Testis (tissue), 3 donors: ENCODE data around the gene PPP3R1. TPM values are rescaled to one million over a fixed set of nuclear protein-coding genes. Genes with fewer than 3 reads are reported as not detected.
"Not testable (repeated sequence)": the region's sequence is repeated elsewhere in the genome, so short reads cannot be mapped to it uniquely, and the experiment has no call there.

Source experiments
- DNase-seq: peaks from one replicate; pipeline ENCODE4 v3.0.0-alpha.2; 2019
- H3K27ac ChIP-seq, 2 donors: fragments of 200-600 bp; sonication (generic); one replicate each; pipeline ENCODE4 v1.5.1; 2019
- H3K27me3 ChIP-seq: fragments of 200-600 bp; sonication (generic); one replicate; pipeline ENCODE4 v1.5.1; 2019
- H3K36me3 ChIP-seq: fragments of 200-600 bp; sonication (generic); one replicate; pipeline ENCODE4 v1.5.1; 2017; ENCODE audit warnings: low read depth; ENCODE audit errors: missing control alignments
- H3K4me1 ChIP-seq: fragments of 200-600 bp; sonication (generic); one replicate; pipeline ENCODE4 v1.5.1; 2019
- H3K4me3 ChIP-seq, 2 donors: fragments of 200-600 bp; sonication (generic); one replicate each; pipeline ENCODE4 v1.5.1; 2017 to 2019
- H3K9me3 ChIP-seq: fragments of 200-600 bp; sonication (generic); one replicate; pipeline ENCODE4 v1.5.1; 2017
- CTCF ChIP-seq, 3 experiments: fragments of 450-650 bp in 2 of 3; fragments of 200-600 bp in 1 of 3; sonication (generic) in 1 of 3; IDR thresholded peaks; one replicate each; pipeline ENCODE4 v1.5.1; 2016 to 2019; ENCODE audit warnings: antibody characterized with exemption in 3 of 3, mild to moderate bottlenecking in 2 of 3, moderate library complexity in 1 of 3
- POLR2A ChIP-seq: fragments of 450-650 bp; IDR thresholded peaks from one replicate; pipeline ENCODE4 v1.6.1; 2017; ENCODE audit warnings: antibody characterized with exemption, mild to moderate bottlenecking, moderate library complexity
- WGBS, 2 donors: methylation state at CpG; one replicate each; pipeline ENCODE4 v1.1.5; 2018; 5-methylcytosine and 5-hydroxymethylcytosine counted together
- intact Hi-C: fragments of 100-400 bp; cut with DNase I; formaldehyde crosslinking; loops from one replicate; pipeline ENCODE4 v1.15.1; 2023; ENCODE audit warnings: low total_unique reads
- polyA plus RNA-seq: library from polyadenylated mRNA; stranded (reverse); fragments of 350-450 nt; fragmentation: Illumina TruSeq; extraction: RNeasy Lipid Tissue Mini Kit (QIAGEN cat#74804); gene quantifications from one replicate; pipeline ENCODE4 v1.2.3, GENCODE V29; 2014; ENCODE audit warnings: low read depth, low replicate concordance; ENCODE audit not compliant: insufficient read depth
- total RNA-seq, 2 donors: library from RNA; depleted of rRNA; stranded (reverse); fragments of >200 nt; gene quantifications; one replicate each; pipeline ENCODE4 v1.2.3, GENCODE V29; 2016

Gene PPP3R1
- total and polyA plus RNA-seq, 3 donors from 2014 or later: 35.7 to 45.0 (median 37.0) TPM

DNA sequence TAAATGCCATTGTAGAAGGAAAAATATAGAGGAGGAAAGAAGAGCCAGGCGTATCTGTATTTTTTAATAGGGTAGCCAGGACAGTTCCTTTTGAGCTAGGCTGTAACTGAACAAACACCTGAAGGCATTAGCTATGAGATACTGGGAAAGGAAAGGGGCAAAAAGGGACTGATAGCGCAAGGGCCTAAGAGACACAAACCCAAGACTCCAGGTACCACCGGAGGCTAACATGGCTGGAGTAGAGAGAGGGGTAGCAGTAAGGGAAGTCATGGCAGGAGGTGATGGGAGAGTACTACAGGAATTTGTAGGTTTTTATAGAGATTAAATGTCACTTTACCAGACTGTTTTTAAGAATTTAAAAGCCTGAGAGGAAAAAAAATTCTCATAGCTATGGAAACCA lies 73.9 kb downstream of the PPP3R1 start:
- Histone ChIP-seq H3K27ac (no peak overlapping the region), H3K4me3 (no peak overlapping the region), H3K36me3 (no peaks in the 10 kb centered on the region), H3K27me3 (no peaks in the 10 kb centered on the region), H3K4me1 (no peaks in the 10 kb centered on the region), H3K9me3 (no peaks in the 10 kb centered on the region)
- TF ChIP-seq POLR2A (no peak), CTCF (IDR thresholded peaks at IDR 0.05) (no peak)
- 92 to 93% methylated on average over 3 of the region's 3 CpGs for WGBS, 2 donors
- no peak for DNase-seq
- intact Hi-C loops: no loop called here

DNA sequence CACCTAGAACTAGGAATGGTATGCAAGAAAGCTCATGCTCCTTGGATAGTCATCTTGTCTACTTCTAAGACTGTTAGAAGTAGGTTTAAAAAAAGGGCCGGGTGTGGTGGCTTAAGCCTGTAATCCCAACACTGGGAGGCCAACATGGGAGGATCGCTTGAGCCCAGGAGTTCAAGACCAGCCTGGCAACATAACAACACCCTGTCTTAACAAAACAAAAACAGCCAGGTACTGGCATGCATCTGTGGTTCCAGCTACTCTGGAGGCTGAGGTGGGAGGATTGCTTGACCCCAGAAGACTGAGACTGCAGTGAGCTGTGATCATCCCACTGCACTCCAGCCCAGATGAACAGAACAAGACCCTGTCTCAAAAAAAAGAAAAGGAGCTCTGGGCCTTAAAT lies 74.8 kb downstream of the PPP3R1 start:
- no peaks in the 10 kb centered on the region for H3K36me3 ChIP-seq
- 43 to 50% methylated on average over 2 of the region's 2 CpGs for WGBS, 2 donors
- no peak overlapping the region for H3K27ac ChIP-seq
- TF ChIP-seq CTCF (IDR thresholded peaks at IDR 0.05) (no peak), POLR2A (no peak)
- H3K9me3 ChIP-seq: no peaks in the 10 kb centered on the region
- H3K27me3 ChIP-seq: no peaks in the 10 kb centered on the region
- H3K4me1 ChIP-seq: no peaks in the 10 kb centered on the region
- no peak overlapping the region for H3K4me3 ChIP-seq
- DNase-seq: no peak
- intact Hi-C loops: no loop called here

DNA sequence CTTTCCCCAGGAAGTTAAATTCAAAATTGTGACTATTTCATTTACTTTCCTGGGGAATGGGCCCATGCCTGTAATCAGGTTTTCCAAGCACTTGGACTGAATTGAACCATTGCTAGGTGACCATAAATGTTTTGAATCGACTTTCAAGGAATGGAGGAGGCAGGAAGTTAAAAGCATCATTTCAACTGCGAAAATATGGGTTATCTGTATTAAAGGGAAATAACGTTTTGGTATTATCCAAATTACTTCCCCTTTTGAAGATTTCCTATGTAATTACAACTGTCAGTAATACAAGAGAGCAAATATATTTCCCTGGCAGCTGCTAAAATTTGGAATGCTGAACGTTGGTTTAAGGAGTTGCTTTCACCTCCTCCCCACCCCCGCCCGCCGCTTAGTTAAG lies 75.7 kb downstream of the PPP3R1 start:
- H3K36me3 ChIP-seq: no peaks in the 10 kb centered on the region
- no peak overlapping the region for H3K4me3 ChIP-seq
- TF ChIP-seq CTCF (IDR thresholded peaks at IDR 0.05): no peak
- TF ChIP-seq POLR2A: no peak
- no peak overlapping the region for H3K27ac ChIP-seq
- H3K4me1 ChIP-seq: no peaks in the 10 kb centered on the region
- H3K9me3 ChIP-seq: no peaks in the 10 kb centered on the region
- no peaks in the 10 kb centered on the region for H3K27me3 ChIP-seq
- intact Hi-C loops: no loop called here
- WGBS, 2 donors: 64 to 74% methylated on average over 7 of the region's 7 CpGs
- DNase-seq: no peak

DNA sequence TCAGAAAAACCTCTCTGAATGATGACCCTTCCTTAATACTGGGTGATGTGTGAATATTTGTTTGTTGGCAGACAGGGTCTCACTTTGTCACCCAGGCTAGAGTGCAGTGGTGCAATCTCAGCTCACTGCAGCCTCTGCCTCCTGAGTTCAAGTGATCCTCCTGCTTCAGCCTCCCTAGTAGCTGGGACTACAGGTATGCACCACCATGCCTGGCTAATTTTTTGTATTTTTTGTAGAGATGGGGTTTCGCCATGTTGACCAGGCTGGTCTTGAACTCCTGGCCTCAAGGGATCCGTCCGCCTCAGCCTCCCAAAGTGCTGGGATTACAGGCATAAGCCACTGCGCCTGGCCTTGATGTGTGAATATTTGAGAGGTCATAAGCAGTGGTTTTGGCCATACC lies 77.1 kb downstream of the PPP3R1 start:
- 95 to 97% methylated on average over 4 of the region's 4 CpGs for WGBS, 2 donors
- H3K27ac ChIP-seq, H3K36me3 ChIP-seq, H3K9me3 ChIP-seq, H3K4me1 ChIP-seq, intact Hi-C loops, DNase-seq, H3K4me3 ChIP-seq, H3K27me3 ChIP-seq: not testable (repeated sequence)

DNA sequence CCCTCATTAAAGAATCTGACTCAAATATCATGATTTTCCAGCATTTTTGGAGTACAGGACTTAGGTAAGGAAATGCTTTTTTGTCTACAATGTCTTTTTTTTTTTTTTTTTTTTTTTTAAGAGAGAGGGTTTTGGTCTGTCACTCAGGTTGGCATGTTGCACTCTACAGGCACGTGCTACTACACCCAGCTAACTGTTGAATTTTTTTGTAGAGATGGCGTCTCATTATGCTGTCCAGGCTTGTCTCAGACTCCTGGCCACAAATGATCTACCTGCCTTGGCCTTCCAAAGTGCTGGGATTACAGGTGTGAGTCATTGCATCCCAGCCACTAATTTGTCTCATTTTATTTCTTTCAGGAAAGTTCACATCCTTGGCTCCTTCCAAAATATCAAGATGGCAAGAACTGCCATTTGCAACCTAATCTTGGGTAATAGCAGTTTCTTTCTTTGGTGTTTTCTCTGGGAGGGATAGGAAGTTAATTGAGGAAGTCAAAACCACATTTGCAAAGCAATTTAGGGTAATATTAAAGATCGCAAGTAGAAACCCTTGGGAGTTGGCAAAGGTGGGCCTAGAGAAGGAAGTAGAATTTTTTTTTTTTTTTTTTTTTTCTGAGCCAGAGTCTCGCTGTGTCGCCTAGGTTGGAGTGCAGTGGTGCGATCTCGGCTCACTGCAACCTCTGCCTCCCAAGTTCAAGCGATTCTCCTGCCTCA lies 79.2 kb downstream of the PPP3R1 start:
- intact Hi-C loops: no loop called here
- Histone ChIP-seq H3K4me3 (no peak overlapping the region), H3K27ac (no peak overlapping the region), H3K36me3 (no peaks in the 10 kb centered on the region), H3K9me3 (no peaks in the 10 kb centered on the region), H3K4me1 (no peaks in the 10 kb centered on the region), H3K27me3 (no peaks in the 10 kb centered on the region)
- TF ChIP-seq POLR2A (no peak), CTCF (IDR thresholded peaks at IDR 0.05) (no peak)
- no peak for DNase-seq
- WGBS, 2 donors: 87 to 88% methylated on average over 8 of the region's 8 CpGs
